Endothelial cell of umbilical vein (primary cell): ENCODE data around the gene DHDH. TPM values are rescaled to one million over a fixed set of nuclear protein-coding genes. Genes with fewer than 3 reads are reported as not detected.

Experiments used
- BruUV-seq: library from RNA; stranded (reverse); fragments of 400-500 nt; replicated peaks from 2 replicates; lab custom pipeline; 2021; lab: Mats Ljungman, UMichigan
- CTCF ChIA-PET: fragments of 300-600, 350-600 bp; sonication (Branson Sonifier 250); formaldehyde crosslinking; loops from one replicate; lab custom pipeline; 2021; ENCODE audit warnings: antibody characterized with exemption, inconsistent platforms; lab: Charles Lee
- POLR2A ChIA-PET: fragments of 300-600, 350-600 bp; sonication (Branson Sonifier 250); formaldehyde crosslinking; loops from one replicate; lab custom pipeline; 2021; ENCODE audit warnings: antibody characterized with exemption, inconsistent platforms; lab: Charles Lee
- DNase-seq: peaks from one replicate; pipeline ENCODE4 v3.0.0-alpha.2; 2011; ENCODE audit warnings: low read depth, low spot score
- FAIRE-seq: peaks from 2 replicates; lab custom pipeline; 2011; peaks lifted over from hg19 to GRCh38; lab: Jason Lieb, UNC
- H2AFZ ChIP-seq: 2 replicates; pipeline ENCODE4 v1.6.0; 2012; ENCODE audit warnings: low read depth, low read length, control low read depth, inconsistent platforms
- H3K27ac ChIP-seq: 2 replicates; pipeline ENCODE4 v1.5.1; 2011; ENCODE audit warnings: low read depth, mild to moderate bottlenecking, control low read depth, low read length, moderate library complexity; ENCODE audit not compliant: insufficient read depth
- H3K27me3 ChIP-seq, 2 experiments: 2 replicates each; pipeline versions ENCODE4 v1.6.0 to v1.6.1; 2011; ENCODE audit warnings: low read length in 2 of 2, mixed read lengths in 1 of 2; ENCODE audit not compliant: control insufficient read depth in 2 of 2, insufficient read depth in 2 of 2
- H3K36me3 ChIP-seq, 2 experiments: 2 replicates in 1 of 2; 3 replicates in 1 of 2; pipeline ENCODE4 v1.5.1; 2011; ENCODE audit warnings: low read length in 2 of 2, mild to moderate bottlenecking in 1 of 2, moderate library complexity in 1 of 2; ENCODE audit not compliant: control insufficient read depth in 2 of 2, insufficient read depth in 2 of 2; ENCODE audit errors: extremely low read depth in 1 of 2
- H3K4me1 ChIP-seq: 3 replicates; pipeline ENCODE4 v1.5.1; 2011; ENCODE audit warnings: mild to moderate bottlenecking, low read length; ENCODE audit not compliant: control insufficient read depth, insufficient read depth; ENCODE audit errors: extremely low read depth
- H3K4me2 ChIP-seq: 2 replicates; pipeline ENCODE4 v1.6.1; 2011; ENCODE audit warnings: low read length, control low read depth, mixed read lengths; ENCODE audit not compliant: insufficient read depth
- H3K4me3 ChIP-seq, 3 experiments: fragments of 200-600 bp in 1 of 3; sonication (generic), shearing (Covaris generic) in 1 of 3; replicated peaks in 1 of 3; 2 replicates each; pipeline ENCODE4 v1.5.1; 2011 to 2016; ENCODE audit warnings: control low read depth in 3 of 3, low read length in 3 of 3, mild to moderate bottlenecking in 2 of 3, inconsistent platforms in 1 of 3, low read depth in 1 of 3, moderate library complexity in 1 of 3; ENCODE audit not compliant: insufficient read depth in 1 of 3
- H3K79me2 ChIP-seq: 2 replicates; pipeline ENCODE4 v1.6.0; 2012; ENCODE audit warnings: low read length, inconsistent platforms; ENCODE audit not compliant: control insufficient read depth, insufficient read depth
- H3K9ac ChIP-seq: replicated peaks from 2 replicates; pipeline ENCODE3; 2011; ENCODE audit warnings: low read length, control low read depth; ENCODE audit not compliant: insufficient read depth; ENCODE audit errors: extremely low read depth
- H3K9me1 ChIP-seq: replicated peaks from 3 replicates; pipeline ENCODE4 v1.6.0; 2011; ENCODE audit warnings: mild to moderate bottlenecking, low read length; ENCODE audit not compliant: control insufficient read depth, insufficient read depth; ENCODE audit errors: extremely low read depth
- H3K9me3 ChIP-seq: replicated peaks from 2 replicates; pipeline ENCODE4 v1.5.1; 2012; ENCODE audit warnings: low read length, inconsistent platforms; ENCODE audit not compliant: control insufficient read depth, insufficient read depth
- H4K20me1 ChIP-seq: replicated peaks from 2 replicates; pipeline ENCODE3; 2011; ENCODE audit warnings: mild to moderate bottlenecking, low read length; ENCODE audit not compliant: control insufficient read depth, insufficient read depth; ENCODE audit errors: extremely low read depth
- GATA2 ChIP-seq: IDR thresholded peaks from 2 replicates; pipeline ENCODE4 v1.7.0; 2011; ENCODE audit warnings: low read depth, mild to moderate bottlenecking, moderate library complexity, mixed read lengths, low read length; ENCODE audit not compliant: insufficient read length, insufficient read depth
- MYC ChIP-seq: IDR thresholded peaks from one replicate; pipeline ENCODE4 v1.6.1; 2011; ENCODE audit warnings: mild to moderate bottlenecking, low read depth, low read length
- POLR2A ChIP-seq: IDR thresholded peaks from 2 replicates; pipeline ENCODE4 v1.6.1; 2012; ENCODE audit warnings: low read depth, mild to moderate bottlenecking, control low read depth, low read length
- POLR2AphosphoS5 ChIP-seq: IDR thresholded peaks from 2 replicates; pipeline ENCODE4 v1.6.1; 2012; ENCODE audit warnings: low read depth, mild to moderate bottlenecking, control low read depth, low read length, moderate library complexity; ENCODE audit not compliant: insufficient read depth
- dilution Hi-C: fragments of 300-500 bp; cut with MboI; formaldehyde crosslinking; loops from one replicate; pipeline ENCODE4 v1.15.0; 2019; ENCODE audit warnings: low sequenced_read_pairs; ENCODE audit not compliant: extremely low pct_ligation_motif_present
- intact Hi-C: fragments of 100-400 bp; cut with micrococcal nuclease; formaldehyde crosslinking; loops from one replicate; pipeline ENCODE4 v1.10.0; 2022
- polyA plus RNA-seq, 4 experiments: library from polyadenylated mRNA; depleted of rRNA in 3 of 4; stranded (reverse) in 3 of 4; unstranded in 1 of 4; fragments of >200 nt; gene quantifications; 2 replicates each; pipeline versions ENCODE4 v1.2.1 to v1.2.3, GENCODE V29; 2011 to 2012; ENCODE audit warnings: missing spikeins in 1 of 4
- total RNA-seq: library from RNA; stranded (reverse); gene quantifications from 2 replicates; pipeline ENCODE4 v1.2.3, GENCODE V29; 2021
- TF ChIP-seq, protein P1 (sequence below): IDR thresholded peaks from 2 replicates; pipeline ENCODE4 v1.6.1; 2011; ENCODE audit not compliant: insufficient read depth, insufficient read length

Gene DHDH
- total and polyA plus RNA-seq, 2 donors (not counting 3 experiments of a cell fraction or from before 2014, with no cell fraction given), result not detected

DNA sequence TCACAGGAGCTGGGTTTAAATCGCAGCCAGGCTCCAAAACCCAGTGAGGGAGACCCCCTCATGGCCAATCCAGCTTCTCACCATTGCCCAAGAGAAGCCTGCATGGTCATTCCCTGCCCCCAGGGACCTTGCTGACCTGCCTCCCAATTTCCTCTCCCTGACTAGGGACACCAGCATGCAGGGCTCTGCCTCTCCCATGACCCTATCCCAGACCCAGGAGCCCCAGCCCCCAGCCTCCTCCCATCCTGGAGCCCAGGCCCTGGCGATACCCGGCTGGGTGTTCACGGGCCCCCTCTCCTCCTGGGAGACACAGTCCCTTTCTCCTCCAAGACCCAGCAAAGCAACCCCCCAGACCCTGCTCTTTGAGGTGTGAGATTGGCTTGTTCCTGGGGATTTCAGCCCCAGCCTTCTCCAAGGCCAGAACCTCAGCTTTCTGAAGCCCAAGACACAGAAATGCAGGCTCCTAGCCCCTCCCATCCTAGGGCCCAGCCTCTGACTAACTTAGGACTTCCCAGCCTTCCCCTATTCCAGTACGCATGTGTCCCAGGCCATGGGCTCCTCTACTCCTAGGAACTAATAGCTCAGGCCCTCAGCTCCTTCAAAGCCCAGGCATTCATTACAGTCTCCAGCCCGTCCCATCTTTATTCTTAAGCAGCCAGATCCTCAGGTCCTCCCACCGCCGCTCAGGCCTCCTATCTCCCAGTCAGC is 58.5 kb downstream of the DHDH start:
- peaks cover 51% of the 10 kb centered on the region for H3K79me2 ChIP-seq
- peak overlapping the region; percentile 49 for H2AFZ ChIP-seq
- peak overlapping the region; percentile 80 for H3K4me2 ChIP-seq
- peaks cover 0 to 7% of the 10 kb centered on the region in 2 experiments for H3K36me3 ChIP-seq
- peaks cover 14% of the 10 kb centered on the region for H3K4me1 ChIP-seq
- no peaks in the 10 kb centered on the region for H4K20me1 ChIP-seq
- H3K9ac ChIP-seq, result peak overlapping the region; percentile 89
- BruUV-seq, result no TSS peak
- H3K4me3 ChIP-seq, result peak overlapping the region; percentile 83 to 92 (median 86)
- peak; percentile 56 for TF ChIP-seq POLR2A
- TF ChIP-seq MYC, result no peak
- no peak for TF ChIP-seq GATA2
- TF ChIP-seq, protein P1, sequence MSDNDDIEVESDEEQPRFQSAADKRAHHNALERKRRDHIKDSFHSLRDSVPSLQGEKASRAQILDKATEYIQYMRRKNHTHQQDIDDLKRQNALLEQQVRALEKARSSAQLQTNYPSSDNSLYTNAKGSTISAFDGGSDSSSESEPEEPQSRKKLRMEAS, result no peak
- peak; percentile 16 for TF ChIP-seq POLR2AphosphoS5
- FAIRE-seq (peak; percentile 96), DNase-seq (peak; percentile 70)
- CTCF ChIA-PET, result interaction anchor here (0.9 to 3.3 kb wide), 10 partner anchors 15 to 233 kb away, joined by 3 to 41 read pairs (median 6); partner anchors contain the start of gene NUCB1
- dilution Hi-C loops (no loop called here), intact Hi-C loops (loop anchor here (2.0 to 10.0 kb wide), 3 partner anchors 13 to 357 kb away; partner anchors contain the start of genes DBP, HRC and TRPM4)
- no peaks in the 10 kb centered on the region for H3K9me1 ChIP-seq
- H3K27ac ChIP-seq, result peak overlapping the region; percentile 48
- POLR2A ChIA-PET, result no interaction called here
- H3K9me3 ChIP-seq, result no peaks in the 10 kb centered on the region
- no peaks in the 10 kb centered on the region for H3K27me3 ChIP-seq
